ENCODE results near the gene EVC.

The EVC gene

DNA sequence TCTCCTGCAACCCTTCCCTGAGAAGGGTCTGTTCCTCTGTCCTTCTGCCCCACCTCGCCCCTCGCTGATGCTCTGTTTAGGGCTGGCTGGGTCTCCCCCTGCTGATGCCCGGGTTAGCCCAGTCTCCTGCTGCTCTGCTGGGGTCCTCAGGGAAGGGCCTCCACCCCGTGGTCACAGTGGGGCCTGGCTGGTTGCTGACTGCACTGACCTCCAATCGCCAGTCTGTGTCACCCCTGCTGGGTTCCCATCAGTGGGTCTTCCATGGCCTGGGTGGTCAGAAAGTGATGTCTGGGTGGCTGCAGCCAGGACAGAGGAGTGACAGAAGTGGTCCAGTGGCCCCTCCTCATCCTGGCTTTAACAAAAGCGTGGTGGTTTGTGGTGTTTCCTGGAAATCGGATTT lies 44.7 kb downstream of the EVC start:
- DNase-seq (ENCODE audit: low read depth) = no peak

DNA sequence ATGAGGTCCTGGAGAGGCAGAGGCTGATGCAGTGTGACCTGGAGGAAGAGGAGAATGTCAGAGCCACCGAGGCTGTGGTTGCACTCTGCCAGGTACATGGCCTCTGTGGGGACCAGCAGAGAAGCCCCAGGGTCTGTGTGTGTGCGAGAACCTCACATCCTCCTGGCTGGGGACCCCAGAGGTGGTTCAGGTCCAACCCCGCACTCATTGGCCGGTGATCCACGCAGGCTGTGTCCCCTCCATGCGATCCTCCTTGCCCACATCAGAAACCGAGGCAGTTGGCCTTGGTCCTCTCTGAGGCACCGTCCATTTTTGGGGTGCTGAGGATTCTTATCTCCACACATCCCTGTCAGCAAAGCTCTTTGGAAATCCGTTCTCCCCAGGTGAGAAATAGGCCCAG lies 45.3 kb downstream of the EVC start:
- DNase-seq (ENCODE audit: low read depth) = no peak

DNA sequence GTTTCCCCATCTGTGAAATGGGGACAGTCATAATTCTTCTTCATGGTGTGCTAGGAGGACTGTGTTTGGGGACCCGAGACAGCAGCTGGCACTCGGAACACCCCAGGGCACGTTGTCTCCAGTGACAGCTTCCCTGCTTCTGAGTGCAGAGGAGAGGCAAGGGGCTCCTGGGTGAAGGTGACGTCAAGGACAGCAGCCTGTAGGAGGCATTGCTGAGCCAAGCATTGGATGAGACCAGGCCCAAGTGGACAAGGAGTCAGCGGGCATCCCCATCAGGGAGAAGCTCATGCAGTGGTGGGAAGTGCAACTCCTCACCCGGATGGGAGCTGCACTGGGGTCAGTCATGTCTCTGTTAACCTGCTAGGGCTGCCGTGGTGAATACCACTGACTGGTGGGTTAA lies 46.1 kb downstream of the EVC start:
- no peak for DNase-seq (ENCODE audit: low read depth)

DNA sequence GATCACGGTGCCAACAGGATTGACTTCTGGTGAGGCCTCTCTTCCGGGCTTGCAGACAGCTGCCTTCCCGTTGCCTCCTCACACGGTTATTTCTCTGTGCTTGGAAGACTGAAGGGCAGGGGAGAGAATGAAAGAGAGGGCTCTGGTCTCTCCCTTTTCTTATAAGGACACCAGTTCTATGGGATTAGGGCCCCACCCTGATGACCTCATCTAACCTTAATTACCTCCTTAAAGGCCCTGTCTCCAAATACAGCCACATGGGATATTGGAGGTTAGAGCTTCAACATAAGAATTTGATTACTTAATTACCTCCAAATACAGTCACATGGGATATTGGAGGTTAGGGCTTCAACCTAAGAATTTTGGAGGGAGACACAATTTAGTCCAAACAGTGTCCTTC lies 46.5 kb downstream of the EVC start:
- no peak for DNase-seq (ENCODE audit: low read depth)

DNA sequence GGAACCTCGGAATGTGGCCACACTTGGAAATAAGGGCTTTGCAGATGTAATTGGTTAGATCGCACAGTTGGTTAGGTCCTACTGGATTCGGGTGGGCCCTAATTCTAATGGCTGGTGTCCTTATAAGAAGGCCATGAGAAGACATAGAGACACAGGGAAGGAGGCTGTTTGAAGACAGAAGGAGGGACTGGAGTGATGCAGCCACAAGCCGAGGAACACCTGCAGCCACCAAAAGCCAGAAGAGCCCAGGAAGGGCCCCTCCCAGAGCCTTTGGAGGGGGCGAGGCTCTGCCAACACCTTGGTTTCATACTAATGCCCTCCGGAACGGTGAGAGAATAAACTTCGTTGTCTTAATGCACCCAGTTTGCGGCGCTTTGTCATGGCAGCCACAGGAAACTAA lies 47.0 kb downstream of the EVC start:
- no peak for DNase-seq (ENCODE audit: low read depth)

DNA sequence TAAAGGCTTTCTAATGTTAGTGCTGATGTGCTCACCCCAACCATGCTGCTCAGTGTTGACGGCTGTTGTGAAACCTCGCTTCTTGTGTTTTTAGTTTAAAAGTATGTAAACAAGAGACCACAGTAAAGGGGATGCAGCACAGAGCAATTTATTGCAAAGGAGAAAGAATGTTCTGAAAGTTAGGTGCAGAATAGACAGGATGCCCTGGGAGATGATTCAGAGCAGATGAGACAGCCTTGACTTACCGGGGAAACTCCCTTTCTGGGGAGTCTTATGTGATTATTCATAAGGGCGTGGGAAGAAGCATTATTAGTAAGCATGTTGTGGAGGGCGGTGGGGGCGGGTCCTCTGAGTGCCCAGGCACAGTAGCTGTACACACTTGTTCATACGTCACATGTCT lies 47.7 kb downstream of the EVC start:
- DNase-seq (ENCODE audit: low read depth) = peak; percentile 30

DNA sequence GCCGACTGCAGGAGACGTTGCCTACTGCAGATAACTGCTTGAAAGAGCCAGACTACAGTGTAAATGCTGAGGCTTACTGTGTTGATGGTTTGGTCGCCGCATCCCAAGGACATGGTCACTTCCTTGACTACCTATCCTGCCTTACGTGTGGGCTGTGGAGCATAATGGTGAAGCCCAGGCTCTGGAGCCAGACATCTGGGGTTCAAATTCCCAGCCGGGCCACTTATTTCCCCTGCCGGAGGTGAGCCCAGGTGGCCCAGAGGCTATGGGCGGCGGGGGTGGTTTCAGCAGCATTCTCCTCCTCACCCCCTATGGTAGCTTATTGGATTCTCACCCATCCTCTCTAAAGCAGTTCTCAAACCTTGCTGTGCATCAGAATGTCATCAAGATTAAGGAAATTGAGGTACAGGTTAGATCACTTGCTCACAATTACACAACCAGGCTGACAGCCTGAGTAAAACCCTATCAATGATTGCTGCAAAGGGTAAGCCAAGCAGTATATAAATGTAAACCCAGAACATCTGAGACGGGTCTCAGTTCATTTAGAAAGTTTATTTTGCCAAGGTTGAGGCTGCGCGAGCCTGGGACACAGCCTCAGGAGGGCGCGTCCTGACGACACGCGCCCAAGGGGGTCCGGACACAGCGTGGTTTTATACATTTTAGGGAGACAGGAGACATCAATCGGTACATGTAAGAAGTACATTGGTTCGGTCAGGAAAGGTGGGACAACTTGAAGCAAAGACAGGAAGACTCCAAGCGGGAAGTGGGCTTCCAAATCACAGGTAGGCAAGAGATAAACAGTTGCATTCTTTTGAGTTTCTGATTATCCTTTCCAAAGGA lies 48.5 kb downstream of the EVC start:
- no peak for DNase-seq (ENCODE audit: low read depth)

DNA sequence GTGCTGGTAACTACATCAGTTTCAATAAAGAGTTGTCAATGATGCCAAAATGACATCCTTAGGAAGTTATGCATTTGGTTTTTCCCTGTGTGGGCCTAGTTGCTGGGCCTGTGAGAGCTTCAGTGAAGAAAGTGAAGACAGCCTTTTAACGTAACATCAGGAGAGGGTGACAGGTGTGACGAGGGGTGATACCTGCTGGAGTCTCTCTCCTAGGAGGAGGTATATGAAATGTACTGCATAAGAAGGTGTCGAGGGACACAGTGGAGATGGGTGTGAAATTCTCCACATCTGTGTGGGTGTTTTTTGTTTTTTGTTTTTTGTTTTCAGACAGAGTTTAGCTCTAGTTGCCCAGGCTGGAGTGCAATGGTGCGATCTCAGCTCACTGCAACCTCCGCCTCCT lies 49.2 kb downstream of the EVC start:
- DNase-seq (ENCODE audit: low read depth) = no peak

DNA sequence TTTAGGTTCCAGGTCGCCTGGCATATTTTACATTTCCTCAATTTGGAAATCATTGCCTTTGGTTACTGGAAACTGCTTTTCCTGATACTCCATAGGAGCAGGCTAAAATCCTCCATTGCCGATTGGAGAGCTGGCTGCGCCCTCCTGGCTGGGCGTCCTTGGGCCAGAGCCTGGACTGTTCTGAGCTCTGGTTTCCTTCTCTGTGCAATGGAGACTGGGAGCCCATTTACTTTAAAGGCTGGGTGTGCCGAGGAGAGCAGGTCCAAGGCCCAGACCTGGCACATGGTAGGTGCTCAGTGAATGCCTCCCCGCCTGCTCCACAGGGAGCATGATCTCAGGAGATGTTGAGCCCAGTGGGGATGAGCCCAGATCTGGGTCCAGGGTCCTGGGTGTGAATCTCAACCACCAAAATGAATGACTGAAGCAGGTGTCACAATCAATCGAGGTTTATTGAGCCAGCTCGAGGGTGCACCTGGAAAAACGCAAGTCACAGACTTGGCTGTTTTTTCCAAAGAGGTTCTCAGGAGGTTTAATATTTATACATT lies 50.0 kb downstream of the EVC start:
- no peak for DNase-seq (ENCODE audit: low read depth)

DNA sequence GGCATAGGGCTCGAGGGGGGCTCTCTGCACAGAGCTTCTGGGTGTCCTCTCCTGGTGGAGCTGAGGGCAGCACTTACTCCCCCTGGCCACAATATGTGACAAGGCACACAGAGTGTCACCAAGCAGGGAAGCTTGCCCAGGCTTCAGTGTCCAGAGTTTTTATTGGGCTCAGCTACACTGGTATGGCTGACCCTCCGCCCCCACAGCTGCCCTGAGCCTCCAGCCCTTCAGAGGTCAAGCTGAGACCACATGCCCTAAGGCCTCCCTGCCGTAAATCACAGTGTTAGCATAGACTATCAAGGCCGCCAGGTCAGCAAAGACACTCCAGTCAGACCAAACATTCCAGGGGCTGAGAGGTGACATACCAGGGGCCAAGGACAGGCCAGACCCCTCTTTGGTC lies 59.0 kb downstream of the EVC start:
- no peak for DNase-seq (ENCODE audit: low read depth)

DNA sequence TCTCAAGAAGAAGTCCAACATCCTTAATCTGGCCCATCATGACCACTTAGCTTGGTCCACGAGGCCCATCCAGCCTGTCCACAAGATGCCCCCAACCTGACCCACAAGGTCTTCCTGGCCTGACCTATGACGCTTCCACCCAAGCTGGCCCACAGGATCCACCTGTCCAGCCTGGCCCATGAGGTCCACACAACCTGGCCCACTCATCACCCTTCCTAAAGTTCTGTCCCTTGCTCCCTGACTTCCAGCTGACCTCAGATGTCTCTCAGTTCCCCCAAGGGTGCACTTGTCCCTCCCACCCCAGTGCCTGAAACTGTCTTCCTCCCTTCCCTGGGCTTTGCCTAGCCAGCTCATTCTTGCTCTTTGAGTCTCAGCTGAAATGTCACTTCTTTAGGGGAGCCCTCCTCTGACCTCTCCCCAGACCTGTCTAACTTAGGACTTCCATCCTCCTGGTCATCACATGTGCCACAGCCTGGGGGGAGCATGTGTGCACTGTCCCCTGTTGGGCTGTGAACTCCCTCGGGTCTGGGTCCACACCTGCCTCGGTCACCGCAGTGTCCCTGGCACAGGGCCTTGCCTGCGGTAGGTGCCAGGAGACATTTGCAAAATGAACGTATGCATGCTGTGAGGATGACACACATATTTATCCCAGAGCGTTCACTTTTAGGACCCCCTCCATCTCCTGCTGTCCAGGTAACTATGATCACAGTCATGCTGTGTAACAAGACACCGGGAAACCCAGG lies 61.7 kb downstream of the EVC start:
- no peak for DNase-seq (ENCODE audit: low read depth)

DNA sequence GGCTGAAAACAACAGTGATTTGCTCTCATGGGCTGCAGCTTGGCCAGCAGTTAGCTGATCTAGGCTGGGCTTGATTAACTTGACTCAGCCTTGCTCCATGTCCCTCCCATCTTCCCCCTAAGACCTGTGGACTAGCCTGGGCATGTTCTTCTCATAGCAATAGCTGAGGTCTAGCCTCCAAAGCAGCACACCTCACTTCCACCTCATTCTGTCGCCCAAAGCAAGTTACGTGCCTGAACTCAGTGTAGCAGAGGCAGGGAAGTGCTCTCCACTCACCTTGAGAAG lies 62.2 kb downstream of the EVC start:
- no peak for DNase-seq (ENCODE audit: low read depth)

DNA sequence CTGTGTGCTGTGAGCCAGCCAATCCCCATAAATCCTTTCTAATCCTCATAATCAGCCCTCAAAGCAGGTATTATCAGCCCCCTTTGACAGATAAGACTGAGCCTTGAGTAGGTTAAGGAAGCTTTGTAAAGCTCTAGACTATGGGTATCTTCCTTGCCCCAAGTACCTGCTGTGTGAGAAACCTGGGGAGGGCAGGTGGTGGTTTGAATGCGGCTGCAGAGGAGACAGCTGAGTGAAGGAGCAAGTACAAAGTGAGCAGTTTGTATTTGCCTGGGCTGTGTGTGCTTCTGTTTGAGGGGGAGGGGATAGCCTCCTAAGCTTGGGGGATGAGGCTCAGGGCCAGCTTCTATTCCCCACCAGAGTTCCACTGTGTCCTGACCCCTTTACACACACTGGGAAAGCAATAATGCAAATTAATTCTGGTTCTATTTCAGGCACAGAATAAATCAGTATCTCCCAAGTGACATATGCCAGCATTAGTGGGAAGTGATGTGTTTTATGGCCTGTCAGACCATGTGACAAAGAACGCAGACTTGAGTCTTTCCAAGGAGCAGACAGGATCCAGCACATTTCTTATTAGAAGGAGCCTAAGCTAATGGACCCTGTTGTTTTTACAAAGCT lies 63.5 kb downstream of the EVC start:
- no peak for DNase-seq (ENCODE audit: low read depth)

DNA sequence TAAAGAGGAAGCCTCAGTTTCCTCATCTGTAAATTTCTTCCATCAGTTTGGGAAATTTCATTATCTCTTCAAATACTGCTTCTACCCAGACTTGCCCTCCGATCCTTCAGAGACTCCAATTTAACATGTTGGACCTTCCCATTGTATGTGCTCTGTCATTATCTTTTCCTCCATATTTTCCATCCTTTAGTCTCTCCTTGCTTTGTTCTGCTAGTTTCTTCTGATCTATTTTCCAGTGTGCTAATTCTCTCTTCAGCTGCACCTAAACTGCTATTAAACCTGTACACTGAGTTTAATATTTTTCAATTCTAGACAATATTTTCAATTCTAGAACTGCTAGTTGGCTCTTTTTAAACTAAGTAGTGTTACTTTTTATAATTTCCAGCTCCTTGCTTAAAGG lies 65.5 kb downstream of the EVC start:
- no peak for DNase-seq (ENCODE audit: low read depth)

DNA sequence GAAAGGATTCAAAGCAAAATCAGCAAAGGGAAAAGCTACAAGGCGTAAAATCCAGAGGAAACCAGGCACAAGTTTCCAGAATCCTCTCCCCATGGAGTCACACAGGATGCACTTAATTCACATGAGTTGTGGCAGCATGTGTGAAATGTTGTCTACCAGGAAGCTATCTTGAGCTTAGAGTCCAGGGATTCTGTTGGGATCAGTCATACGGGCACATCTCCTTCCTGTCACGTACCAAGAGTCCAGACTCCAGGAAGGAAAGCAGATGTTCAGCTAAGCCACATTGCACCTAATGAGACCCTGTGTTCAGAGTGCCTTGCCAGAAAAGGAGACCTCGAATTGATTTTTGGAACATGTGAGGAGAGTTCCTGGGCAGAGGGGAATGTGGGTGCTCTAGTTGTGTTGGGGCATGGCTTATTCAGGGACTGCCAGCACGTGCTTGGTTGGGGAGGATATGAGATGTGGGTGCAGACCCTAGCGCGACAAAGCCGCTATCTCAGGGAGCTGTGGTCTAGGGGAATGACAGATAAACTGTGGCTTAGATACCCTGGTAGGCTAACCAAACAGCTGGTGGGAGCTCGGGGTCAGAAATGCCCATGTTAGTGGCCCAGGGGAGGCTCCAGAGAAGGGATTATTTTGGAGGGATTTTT lies 70.0 kb downstream of the EVC start:
- DNase-seq (ENCODE audit: low read depth) = no peak

DNA sequence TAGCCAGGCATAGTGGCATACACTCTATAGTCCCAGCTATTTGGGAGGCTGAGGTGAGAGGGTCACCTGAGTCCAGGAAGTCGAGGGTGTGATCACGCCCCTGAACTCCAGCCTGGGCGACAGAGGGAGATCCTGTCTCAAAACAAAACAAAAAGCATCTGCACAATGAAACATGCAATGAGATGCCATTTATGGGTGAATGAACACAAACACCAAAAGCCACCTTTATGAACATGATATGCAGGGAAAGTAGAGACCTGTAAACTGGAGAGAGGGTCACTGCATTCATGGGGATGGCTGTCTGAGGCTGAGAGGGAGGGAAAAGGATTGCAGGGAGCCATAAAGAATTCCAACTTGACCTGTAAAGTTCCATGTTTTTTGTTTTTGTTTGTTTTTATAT lies 70.7 kb downstream of the EVC start:
- DNase-seq (ENCODE audit: low read depth) = no peak

DNA sequence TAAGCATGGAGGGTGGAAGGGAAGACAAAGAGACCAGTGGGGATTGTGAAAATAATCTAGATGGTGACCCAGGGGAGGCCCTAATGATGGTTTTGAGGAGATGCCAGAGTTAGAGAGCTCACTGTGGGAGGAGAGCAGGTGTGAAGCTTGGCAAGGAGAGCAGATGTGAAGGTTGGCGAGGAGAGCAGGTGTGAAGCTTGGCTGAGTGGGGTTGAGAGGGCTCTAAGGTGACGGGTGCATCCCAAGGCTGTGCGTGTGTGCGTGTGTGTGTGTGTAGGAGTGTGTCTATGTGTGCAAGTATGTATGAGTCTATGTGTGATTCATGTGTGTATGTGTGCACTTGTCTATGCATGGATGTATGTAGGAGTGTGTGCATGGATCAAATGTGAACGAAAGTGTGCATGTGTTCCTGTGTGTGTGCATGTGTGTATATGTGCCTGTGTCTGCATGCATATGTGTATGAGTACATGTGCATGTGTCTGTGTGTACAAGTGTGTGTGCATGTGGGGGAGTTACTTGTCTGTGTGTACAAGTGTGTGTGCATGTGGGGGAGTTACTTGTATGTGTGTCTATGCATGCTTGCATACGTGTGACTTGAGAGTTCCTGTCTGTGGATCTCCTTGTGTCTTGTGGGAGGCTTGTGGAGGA lies 72.0 kb downstream of the EVC start:
- DNase-seq (ENCODE audit: low read depth) = no peak

DNA sequence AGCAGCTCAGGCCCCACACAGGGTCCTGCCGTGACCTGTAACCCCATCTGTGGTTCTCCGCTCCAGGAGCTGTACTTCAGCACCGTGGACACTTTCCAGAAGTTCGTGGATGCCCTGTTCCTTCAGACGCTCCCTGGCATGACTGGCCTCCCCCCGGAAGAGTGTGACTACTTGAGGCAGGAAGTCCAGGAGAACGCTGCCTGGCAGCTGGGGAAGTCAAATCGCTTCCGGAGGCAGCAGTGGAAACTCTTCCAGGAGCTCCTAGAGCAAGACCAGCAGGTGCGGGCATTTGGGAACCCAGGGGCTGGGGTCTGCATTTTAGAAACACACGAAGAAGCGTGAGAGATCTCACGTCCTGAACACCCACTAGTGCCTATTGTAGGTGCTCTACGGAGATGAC lies 72.5 kb downstream of the EVC start:
- DNase-seq (ENCODE audit: low read depth) = no peak

DNA sequence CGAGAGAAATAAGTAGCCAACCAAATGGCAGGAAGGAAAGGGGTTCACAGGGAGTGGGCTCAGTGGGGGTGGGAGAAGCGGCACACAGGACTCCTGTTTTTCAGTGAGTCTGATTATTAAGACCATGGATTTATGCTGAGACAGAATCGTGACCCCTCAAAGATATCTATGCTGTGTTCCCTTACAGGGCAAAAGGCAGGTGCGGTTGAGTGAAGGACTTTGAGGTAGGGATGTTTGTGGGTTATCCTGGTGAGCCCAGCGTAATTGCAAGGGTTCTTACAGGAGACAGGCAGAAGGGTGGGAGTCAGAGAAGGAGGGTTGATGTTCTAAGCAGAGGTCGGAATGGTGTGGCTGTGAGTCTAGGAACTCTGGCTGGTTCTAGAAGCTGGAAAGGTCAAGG lies 73.0 kb downstream of the EVC start:
- no peak for DNase-seq (ENCODE audit: low read depth)

DNA sequence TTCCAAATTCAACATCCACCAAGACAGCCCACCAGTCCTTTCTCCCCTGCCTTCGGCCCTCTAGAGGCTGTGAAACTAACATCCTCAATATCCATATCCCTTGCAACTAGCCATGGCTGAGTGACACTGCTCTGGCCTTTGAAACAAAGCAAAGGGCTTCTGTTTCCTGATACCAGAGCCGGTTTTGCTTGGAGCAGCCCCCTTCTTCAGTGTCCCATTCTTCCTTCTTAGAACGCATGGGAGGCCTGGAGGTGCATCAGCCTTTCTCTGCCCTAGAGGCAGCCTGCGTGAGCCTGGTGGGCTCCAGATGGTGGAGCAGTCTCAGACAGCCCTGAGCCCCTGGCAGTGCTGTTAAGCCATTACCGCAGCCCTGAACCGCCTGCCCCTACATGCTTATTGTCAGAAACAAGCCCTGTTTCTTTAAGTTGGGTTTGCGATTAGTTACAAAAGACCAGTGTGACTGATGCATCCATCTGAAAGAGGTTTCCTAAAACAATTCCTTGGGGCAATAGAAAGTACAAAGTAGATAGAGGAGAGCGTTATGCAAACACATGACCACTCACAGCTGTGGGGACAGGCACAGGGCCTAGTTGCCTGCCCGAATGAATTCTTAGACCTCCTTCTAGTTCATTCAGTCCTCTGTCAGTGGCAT lies 74.1 kb downstream of the EVC start:
- DNase-seq (ENCODE audit: low read depth) = no peak

DNA sequence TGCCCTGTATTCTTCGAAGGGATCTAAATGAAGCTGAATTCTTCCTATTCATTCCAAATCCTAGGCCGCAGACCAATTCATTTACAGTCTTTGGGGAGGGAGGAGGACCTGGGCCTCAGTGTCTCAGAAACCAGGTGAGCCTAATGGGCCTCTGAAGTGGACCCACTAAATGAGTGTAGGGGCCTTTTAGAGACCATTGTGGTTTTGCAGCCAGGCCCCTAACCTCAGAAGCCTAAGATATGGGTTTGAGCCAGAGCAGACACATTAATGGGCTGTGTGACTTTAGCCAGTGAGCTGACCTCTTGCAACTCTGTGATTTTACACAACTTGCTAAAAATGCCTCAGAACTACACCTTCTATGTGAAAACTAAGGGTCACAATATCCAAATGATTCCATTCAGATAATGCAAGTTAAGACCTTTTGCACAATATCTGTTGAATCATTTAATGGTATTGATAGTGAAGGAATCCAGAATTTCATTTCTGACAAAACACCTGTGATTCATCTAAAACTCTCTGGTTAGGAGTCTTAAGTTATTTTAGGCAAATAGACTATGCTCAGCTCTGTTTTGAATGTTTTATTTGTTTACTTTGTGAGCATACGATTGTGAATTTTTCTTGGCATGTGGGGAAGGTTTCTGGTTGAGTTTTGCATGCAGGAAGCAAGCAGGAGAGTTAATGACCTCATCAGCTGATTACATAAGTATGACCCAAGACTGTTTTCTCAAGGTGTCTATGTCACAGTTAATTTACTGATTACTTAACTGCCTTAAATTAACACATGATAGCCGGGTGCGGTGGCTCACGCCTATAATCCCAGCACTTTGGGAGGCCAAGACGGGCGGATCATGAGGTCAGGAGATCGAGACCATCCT lies 75.0 kb downstream of the EVC start:
- no peak for DNase-seq (ENCODE audit: low read depth)

All from stimulated activated CD8-positive, alpha-beta memory T cell treated with anti-CD3 and anti-CD28 coated beads, Interleukin-4, amount 100 ng/mL, for 24 hours (primary cell).